HepG2 (cell line): ENCODE results near the gene SEBOX. TPM values are rescaled to one million over a fixed set of nuclear protein-coding genes. Genes with fewer than 3 reads are reported as not detected.

Experiments used
- ATAD3A ChIP-seq: sonication (generic); formaldehyde crosslinking; IDR thresholded peaks from 2 replicates; pipeline ENCODE4 v1.4.0; 2020; ENCODE audit warnings: missing genetic modification reagents
- CTCF ChIP-seq: sonication (generic); formaldehyde crosslinking; IDR thresholded peaks from 2 replicates; pipeline ENCODE4 v1.5.0; 2020; ENCODE audit warnings: mild to moderate bottlenecking, missing genetic modification reagents, moderate library complexity
- DZIP1 ChIP-seq: sonication (generic); formaldehyde crosslinking; IDR thresholded peaks from 2 replicates; pipeline ENCODE4 v1.5.0; 2020; ENCODE audit warnings: mild to moderate bottlenecking, missing genetic modification reagents
- EZH2 ChIP-seq: conservative IDR thresholded peaks from 2 replicates; pipeline ENCODE4 v1.6.1; 2012; ENCODE audit warnings: mild to moderate bottlenecking, low read depth, low read length, moderate library complexity
- GATA4 ChIP-seq: sonication (generic); IDR thresholded peaks from 2 replicates; pipeline ENCODE4 v1.6.1; 2016; ENCODE audit warnings: antibody characterized with exemption, low read depth, borderline replicate concordance
- HMGXB3 ChIP-seq: sonication (generic); formaldehyde crosslinking; IDR thresholded peaks from 2 replicates; pipeline ENCODE4 v1.4.0; 2020; ENCODE audit warnings: missing genetic modification reagents, borderline replicate concordance
- MAZ ChIP-seq, 2 experiments: sonication (generic) in 1 of 2; formaldehyde crosslinking in 1 of 2; IDR thresholded peaks; 2 replicates each; pipeline versions ENCODE4 v1.5.0 to v1.6.1; 2012 to 2020; ENCODE audit warnings: low read depth in 2 of 2, mild to moderate bottlenecking in 2 of 2, borderline replicate concordance in 1 of 2, improper control_type of control experiment in 1 of 2, low read length in 1 of 2, missing genetic modification reagents in 1 of 2, moderate library complexity in 1 of 2
- NPAS2 ChIP-seq: sonication (generic); formaldehyde crosslinking; IDR thresholded peaks from 2 replicates; pipeline ENCODE4 v1.8.0; 2022; ENCODE audit warnings: mild to moderate bottlenecking, missing genetic modification reagents, borderline replicate concordance
- NR2F6 ChIP-seq, 2 experiments: IDR thresholded peaks; 2 replicates each; pipeline ENCODE4 v1.6.1; 2016; ENCODE audit warnings: antibody characterized with exemption in 1 of 2, mild to moderate bottlenecking in 1 of 2
- RFXANK ChIP-seq: IDR thresholded peaks from 2 replicates; pipeline ENCODE4 v1.6.1; 2016
- TAF15 ChIP-seq: fragments of 200-400 bp; formaldehyde crosslinking; IDR thresholded peaks from one replicate; pipeline ENCODE4 v1.6.1; 2018; ENCODE audit warnings: mild to moderate bottlenecking, low read depth, low read length; ENCODE audit not compliant: poor library complexity, severe bottlenecking
- THYN1 ChIP-seq: sonication (generic); formaldehyde crosslinking; IDR thresholded peaks from 2 replicates; pipeline ENCODE4 v1.8.1; 2023; ENCODE audit warnings: low read depth, mild to moderate bottlenecking, moderate library complexity, missing genetic modification reagents, borderline replicate concordance
- TOE1 ChIP-seq: sonication (generic); formaldehyde crosslinking; IDR thresholded peaks from 2 replicates; pipeline ENCODE4 v1.4.0; 2020; ENCODE audit warnings: mild to moderate bottlenecking, missing genetic modification reagents
- ZBTB3 ChIP-seq: sonication (generic); formaldehyde crosslinking; IDR thresholded peaks from 2 replicates; pipeline ENCODE4 v1.4.0; 2020; ENCODE audit warnings: low read depth, mild to moderate bottlenecking, moderate library complexity, missing genetic modification reagents, borderline replicate concordance
- ZMAT3 ChIP-seq: sonication (generic); formaldehyde crosslinking; conservative IDR thresholded peaks from 2 replicates; pipeline ENCODE4 v1.7.0; 2021; ENCODE audit warnings: missing genetic modification reagents
- ZNF362 ChIP-seq: sonication (generic); formaldehyde crosslinking; IDR thresholded peaks from 2 replicates; pipeline ENCODE4 v1.4.0; 2020; ENCODE audit warnings: missing genetic modification reagents, mild to moderate bottlenecking, borderline replicate concordance
- ZNF713 ChIP-seq: sonication (generic); formaldehyde crosslinking; IDR thresholded peaks from 2 replicates; pipeline ENCODE4 v1.4.0; 2020; ENCODE audit warnings: mild to moderate bottlenecking, missing genetic modification reagents
- polyA plus RNA-seq, 8 experiments: library from polyadenylated mRNA; depleted of rRNA in 3 of 8; stranded (reverse) in 7 of 8; unstranded in 1 of 8; fragments of >200 nt; fragmentation: Illumina TruSeq in 4 of 8; extraction: Trizol in 4 of 8; gene quantifications; 2 replicates each; pipeline versions ENCODE4 v1.2.1 to v1.2.3, GENCODE V29; 2011 to 2016; ENCODE audit warnings: low read depth in 4 of 8, missing spikeins in 1 of 8, mixed read lengths in 1 of 8; ENCODE audit not compliant: insufficient read depth in 1 of 8
- total RNA-seq, 5 experiments: library from RNA; depleted of rRNA; stranded (reverse); fragments of >200 nt; fragmentation: Illumina TruSeq; extraction: Trizol; gene quantifications; 2 replicates each; pipeline ENCODE4 v1.2.3, GENCODE V29; 2016; ENCODE audit warnings: low read depth in 1 of 5

Gene SEBOX
- total and polyA plus RNA-seq, 2 of the 13 experiments (the other 11 are each of a cell fraction or from before 2014, with no cell fraction given) = not detected

GRCh38 chr17:28404812-28405570 lies 40.0 kb upstream of the SEBOX start (continued):
- TF ChIP-seq CTCF (CRISPR knock-in tag) (no peak), NPAS2 (no peak), EZH2 (no peak), ZNF362 (CRISPR knock-in tag) (no peak), ZBTB3 (CRISPR knock-in tag) (no peak), ZNF713 (CRISPR knock-in tag) (no peak), NR2F6 (IDR thresholded peaks at IDR 0.05) (peak; percentile 75), NR2F6 (CRISPR knock-in tag; IDR thresholded peaks at IDR 0.05) (peak; percentile 77), GATA4 (no peak), HMGXB3 (CRISPR knock-in tag) (no peak), MAZ (IDR thresholded peaks at IDR 0.05; ENCODE audit: borderline replicate concordance, low read depth, low read length) (peak; percentile 48; the same call in 1 of the 2 replicates), MAZ (CRISPR knock-in tag; IDR thresholded peaks at IDR 0.05; ENCODE audit: low read depth) (peak; percentile 76; the same call in 1 of the 2 replicates), RFXANK (CRISPR knock-in tag) (no peak), DZIP1 (CRISPR knock-in tag) (no peak), ZMAT3 (CRISPR knock-in tag) (no peak), THYN1 (CRISPR knock-in tag) (no peak), ATAD3A (CRISPR knock-in tag) (no peak), TOE1 (CRISPR knock-in tag) (no peak; the same call in 1 of the 2 replicates), TAF15 (no peak)
